NCI-H69 (cell line): ENCODE results near the gene MAP2K6.
"Not testable (repeated sequence)": the region's sequence is repeated elsewhere in the genome, so short reads cannot be mapped to it uniquely, and the experiment has no call there.

Experiments used
- DNase-seq: peaks from one replicate; lab custom pipeline; 2025; lab: John Stamatoyannopoulos, UW

MAP2K6 gene

DNA sequence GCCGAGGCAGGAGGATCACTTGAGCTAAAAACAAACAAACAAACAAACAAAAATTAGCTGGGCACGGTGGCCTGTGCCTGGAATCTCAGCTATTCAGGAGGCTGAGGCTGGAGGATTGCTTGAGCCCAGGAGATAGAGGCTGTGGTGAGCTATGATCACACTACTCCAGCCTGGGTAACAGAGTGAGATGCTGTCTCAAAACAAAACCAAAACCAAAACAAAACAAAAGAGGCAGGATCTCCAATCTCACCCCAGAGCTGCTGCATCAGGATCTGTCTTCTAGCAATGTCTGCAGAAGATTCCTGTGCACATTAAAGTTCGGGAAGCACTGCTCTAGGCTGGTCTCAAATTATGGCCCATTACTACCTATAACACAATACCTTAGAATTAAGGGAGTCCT is 43.1 kb downstream of the MAP2K6 start:
- DNase-seq: no peak

DNA sequence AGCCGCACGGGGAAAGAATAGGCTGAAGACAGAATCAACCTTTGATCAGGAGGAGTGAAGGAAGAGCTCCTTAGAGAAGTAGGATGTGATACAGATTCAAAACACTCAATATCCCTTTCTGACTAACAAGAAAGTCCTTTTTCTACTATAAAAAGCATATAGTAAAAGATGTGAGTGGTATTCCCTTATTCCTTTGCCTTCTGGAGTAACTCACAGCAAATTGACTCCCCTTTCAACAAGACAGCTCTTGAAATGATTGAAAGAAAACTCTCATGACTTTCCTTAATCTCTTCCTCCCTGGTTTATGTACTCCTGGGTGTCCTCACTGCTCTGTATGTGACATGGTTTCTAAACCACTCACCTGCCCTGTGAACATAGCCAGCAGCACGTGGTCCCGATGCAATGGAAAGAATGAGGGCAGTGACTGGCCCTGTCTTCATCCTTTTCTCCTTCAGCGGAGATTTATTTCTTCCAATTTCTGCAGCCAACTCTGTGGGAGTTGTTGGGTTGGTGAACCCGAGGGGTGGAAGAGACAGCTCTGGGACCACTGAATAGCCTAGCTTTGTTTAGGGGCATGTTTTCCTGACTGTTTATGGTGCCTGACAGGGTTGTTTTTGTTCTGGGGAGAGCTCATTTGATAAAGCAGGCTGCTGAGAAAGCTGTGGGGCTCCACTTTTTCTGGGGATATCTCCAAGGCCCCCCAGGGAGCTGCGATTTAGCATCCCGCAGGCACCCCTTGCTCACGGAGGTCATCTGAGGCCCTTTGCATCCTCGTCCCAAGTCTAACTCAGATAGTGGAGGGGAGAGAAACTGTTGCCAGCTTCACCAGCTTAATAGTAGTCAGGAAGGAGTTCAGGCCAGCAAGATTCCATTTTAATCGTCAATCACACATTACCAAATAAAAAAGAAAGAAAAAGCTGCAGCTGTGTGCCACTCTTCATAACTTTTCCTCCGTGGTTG is 46.7 kb downstream of the MAP2K6 start:
- no peak for DNase-seq

DNA sequence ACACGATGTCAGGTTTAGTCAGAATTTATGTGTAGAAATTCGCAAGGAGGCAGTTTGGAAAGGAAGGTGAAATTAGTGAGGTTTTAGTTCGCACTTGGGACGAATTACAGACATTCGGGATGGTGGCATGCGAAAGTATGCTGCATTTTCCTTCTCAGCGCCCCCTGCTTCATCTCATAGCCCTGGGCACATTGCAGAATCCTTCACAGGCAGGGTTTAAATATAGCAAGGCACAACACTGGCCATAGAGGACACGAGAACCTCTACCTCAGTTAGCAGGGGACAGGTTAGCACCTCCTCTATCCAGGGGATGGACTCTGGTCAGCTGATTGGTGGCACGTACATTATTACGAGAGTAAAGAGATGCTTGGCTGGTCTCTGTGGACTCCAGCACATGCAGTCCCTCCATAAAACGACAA is 47.5 kb downstream of the MAP2K6 start:
- DNase-seq: no peak

DNA sequence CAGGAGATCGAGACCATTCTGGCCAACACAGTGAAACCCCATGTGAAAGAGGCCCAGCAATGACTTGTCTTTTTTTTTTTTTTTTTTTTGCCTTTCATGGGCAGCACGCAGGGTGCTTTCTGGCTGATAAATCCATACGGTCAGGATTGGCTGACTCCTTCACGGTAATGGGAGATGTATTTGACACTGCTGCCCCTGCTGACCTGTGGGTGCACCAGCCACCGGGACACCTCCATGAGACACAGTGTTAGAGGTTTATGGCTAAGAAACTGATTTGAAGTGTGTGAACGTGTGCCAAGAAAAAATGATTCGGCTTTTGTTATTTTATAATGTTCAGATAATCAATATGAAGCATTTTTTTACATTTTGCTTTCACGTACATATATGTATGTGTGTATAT is 48.4 kb downstream of the MAP2K6 start:
- no peak for DNase-seq

GRCh38 chr17:69466451-69466850 is 52.0 kb downstream of the MAP2K6 start:
- DNase-seq: no peak

DNA sequence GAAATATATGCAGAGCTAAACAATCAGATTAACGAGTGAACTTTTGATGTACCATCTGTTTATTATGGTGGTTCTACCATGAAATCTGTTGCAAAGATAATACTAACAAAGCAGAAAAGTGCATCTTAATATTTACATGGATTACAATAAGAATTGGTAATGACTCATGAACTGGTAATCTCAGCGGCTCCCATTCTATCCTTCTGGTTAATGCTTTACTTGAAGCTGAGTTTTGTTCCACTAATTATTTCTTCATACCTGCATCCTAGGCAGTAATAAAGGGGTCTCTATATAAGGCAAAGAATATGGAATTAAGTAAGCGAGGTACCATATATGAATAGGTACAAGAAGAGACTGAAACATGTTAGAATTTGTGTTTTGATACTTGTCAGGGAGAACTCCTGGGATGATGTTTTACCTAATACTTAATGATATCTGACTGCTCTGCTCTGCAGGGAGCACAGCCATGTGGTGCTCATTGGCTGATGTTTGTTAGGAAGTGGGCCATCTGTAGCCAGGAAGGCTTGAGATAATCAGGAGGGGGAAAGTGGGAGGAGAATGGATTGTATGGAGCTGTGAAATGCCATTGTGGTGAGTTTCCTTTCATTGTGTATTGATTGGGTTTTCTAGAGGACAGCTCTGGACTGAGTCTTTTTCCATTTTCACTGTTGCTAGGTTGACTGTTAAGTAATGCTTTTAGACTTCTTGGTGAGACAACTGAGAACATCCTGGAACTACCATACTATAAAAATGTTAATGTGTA is 52.6 kb downstream of the MAP2K6 start:
- no peak for DNase-seq

- no peak for DNase-seq
Observed at GRCh38 chr17:69468207-69468606, 53.7 kb downstream of the MAP2K6 start.

GRCh38 chr17:69470702-69471101 is 56.2 kb downstream of the MAP2K6 start:
- DNase-seq: no peak

DNA sequence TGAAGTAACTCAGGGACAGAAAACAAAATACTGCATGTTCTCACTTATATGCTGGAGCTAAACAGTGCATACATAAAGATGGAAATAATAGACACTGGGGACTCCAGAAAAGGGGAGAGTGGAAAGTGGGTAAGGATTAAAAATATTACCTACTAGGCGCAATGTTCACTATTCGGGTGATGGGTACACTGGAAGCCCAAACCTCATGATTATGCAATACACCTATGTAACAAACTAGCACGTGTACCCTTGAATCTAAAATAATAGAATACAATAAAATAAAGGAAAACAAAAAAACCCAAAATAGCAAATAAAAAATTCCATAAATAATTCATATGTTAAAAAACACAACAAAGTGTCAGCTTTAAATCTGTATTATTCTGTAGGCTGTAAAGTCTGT is 56.9 kb downstream of the MAP2K6 start:
- no peak for DNase-seq

DNA sequence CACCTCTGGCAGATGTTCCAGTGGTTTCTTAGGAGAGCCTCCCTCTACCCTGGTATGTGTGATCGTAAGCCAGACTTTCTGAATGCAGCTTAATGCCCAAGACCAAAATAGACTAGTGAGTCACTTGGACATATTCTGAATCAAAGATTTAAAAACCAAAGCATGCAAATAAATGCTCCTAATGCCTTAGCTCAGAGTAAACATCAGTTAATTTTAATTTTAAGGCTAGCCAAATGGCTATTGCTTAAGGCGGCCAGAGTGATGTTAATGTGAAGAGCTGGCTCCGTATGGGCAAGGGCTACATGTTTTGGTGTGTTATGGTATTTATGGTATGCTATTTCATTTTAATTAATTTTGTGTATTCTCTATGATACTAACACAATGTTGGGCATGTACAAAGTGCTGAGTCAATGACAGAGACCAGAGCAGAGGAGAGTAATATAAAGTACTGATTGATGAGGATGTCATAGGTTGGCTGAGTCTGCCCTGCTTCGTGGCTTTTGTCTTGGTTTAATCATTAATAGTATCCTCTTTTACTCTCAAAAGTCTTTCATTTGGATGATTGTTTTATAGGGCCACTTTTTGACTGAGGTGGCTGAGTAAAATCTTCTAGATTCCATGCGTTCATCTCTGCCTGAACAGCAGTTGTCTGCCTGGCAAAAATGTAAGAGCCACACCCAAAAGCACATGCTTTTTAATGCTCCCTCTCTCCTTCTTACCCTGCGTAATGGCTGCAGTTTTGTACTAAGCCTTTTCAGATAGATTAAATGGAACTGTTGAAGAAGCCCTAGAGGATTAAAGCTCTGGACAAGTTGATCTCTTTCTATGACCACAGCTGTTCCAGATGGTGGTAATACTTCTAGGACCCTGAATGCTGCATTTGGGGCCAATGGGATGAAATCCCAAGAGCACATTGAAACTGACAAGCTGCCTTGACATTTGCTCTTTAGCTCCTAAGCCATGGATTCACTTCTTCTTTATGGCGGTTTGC is 59.6 kb downstream of the MAP2K6 start:
- no peak for DNase-seq

DNA sequence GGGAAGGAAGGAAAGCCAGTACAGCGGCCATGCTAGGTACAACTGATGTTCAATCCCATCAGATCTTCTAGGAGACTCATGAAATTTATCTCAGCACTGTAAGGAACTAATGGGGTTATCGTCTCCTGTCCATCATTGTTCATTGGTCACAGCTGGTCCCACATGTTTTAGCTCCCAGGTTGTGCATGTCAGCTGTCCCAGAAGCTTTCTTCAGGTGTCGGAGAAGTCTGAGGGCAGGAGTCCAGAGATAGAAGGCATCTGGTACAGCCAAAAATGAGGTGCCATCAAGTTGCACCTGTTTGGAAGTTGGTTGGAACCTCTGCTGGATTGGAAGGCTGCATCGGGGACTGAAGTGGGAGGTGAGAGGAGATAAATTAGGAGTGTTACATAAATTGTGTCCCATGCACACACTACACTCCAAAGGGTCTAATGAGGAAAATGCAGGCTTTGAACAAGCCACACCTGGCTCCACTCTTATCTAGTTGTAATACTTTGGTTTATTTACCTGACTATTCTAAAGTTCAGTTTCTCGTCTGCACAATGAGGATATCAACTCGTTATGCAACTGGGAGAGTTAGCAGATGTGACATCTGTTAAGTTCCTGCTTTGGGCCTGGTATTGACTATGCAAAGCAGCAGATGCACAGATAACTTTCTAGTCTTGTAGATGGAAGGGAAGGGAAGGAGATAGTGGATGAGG is 62.9 kb downstream of the MAP2K6 start:
- no peak for DNase-seq

DNA sequence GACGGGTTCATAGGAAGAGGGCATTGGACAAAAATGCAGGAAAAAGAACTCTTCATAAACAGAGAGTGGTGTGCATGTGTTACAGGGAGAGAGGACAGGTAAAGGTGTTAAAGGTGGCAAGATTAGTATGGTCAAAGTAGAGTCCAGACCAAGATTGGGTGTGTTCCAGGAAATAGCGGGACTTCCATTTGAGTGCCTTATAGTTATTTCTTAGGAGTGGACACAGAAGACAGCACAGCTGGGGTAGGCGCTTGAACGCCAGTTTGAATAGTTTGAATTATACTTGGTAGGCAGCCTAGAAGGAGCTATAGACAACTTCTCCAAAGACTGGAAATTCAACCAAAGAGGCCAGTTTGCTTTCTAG is 63.4 kb downstream of the MAP2K6 start:
- DNase-seq: no peak

DNA sequence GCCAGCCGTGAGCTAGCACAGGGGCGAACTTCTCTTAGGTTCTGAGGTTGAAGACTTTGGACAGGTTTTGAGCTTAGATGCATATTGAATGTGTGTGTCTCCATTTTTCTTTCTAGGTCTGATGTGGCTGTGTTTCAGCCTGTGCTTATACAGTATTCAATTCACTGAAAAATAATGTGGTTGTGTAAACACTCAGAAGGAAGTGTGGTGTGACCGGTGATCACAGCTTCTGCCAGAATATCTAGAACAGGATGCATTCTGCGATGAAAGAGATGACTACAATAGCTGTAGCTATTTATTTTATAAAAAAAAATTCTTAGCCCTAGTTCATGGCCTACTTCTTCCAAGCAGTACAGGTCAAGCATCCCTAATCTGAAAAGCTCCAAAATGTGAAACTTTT is 64.4 kb downstream of the MAP2K6 start:
- no peak for DNase-seq

GRCh38 chr17:69479756-69480155 is 65.3 kb downstream of the MAP2K6 start:
- not testable (repeated sequence) for DNase-seq

DNA sequence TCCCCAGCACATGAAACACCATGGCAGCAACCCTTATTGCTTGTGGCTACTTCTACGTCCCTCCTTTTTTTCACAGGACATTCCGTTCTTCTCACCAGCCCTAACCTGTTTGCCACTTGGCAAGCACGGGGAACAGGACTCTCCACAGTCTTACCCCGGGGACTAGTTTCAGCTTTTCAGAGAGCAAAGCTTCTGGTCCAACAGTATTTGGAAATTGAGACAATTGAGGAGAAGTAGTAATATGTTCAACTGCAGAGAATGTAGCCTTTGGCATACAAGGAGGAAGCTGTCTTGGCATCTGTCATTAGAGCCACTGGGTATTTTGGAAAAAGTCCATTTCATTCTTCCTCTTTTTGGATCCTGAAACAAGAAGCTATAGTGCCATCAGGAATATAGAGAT is 65.7 kb downstream of the MAP2K6 start:
- DNase-seq: no peak

- DNase-seq: no peak
Observed at GRCh38 chr17:69485251-69485661, 70.8 kb downstream of the MAP2K6 start.

- peak; percentile 5 for DNase-seq
Observed at GRCh38 chr17:69485901-69486643, 71.6 kb downstream of the MAP2K6 start.

DNA sequence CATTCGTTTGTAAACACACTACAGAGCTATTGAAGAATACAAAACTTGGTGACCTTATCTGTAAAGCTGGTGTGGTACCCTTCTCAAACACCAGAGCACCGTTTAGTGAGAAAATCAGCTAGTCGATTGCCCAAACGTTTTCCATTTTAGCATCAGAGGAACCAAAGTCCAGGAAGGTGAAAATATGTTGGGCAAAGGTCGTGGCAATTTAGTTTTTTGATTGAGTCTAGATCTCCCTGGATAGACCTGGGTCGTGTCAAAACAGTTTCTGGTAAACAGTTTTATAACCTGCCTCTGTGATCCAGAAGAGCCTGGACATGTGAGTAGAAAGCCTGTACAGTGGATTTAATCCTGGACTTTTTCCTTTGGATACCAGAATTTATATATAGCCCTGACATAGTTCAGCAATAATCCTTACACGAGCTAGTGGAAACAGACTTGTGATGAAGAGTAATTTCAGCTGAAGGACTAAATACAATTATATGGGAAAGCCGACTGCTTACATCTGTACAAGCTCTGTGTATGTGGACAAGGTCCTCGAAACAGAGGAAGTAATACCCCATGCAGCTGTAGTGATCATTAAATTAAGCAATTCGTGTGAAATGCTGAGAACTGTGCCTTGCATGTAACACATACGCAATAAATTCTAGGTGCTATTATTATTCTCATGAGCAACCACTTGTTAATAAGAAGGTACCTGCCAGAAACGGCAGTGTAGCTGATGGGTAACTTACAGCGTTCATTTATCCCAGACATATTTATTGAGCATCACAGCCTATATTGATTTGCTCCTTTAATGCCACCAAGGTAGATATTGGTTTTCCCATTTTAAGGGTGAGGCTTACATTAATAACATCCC is 72.5 kb downstream of the MAP2K6 start:
- no peak for DNase-seq

DNA sequence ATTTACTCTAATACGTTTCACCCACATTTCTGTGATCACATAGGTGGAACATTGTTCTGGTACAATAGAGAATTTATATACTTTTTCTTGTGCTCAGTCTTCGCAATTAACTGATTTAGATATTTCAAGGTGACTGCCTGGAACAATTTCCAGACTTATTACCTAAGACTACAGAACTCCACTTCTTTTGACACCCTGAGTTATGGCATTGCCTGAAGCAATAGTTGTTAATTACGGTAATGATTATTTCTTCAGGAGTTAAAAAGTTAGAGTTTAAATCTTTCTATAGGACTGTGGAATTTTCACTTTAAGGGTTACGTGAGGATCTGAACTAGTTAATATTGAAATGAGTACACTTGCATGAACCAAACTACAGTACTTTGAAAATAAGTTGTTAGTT is 74.8 kb downstream of the MAP2K6 start:
- no peak for DNase-seq
